ENCODE data around the gene XKR8.

XKR8 gene

GRCh38 chr1:27956761-27957160 lies 3.0 kb upstream of the XKR8 start:
- no peak for DNase-seq (ENCODE audit: low spot score)

DNA sequence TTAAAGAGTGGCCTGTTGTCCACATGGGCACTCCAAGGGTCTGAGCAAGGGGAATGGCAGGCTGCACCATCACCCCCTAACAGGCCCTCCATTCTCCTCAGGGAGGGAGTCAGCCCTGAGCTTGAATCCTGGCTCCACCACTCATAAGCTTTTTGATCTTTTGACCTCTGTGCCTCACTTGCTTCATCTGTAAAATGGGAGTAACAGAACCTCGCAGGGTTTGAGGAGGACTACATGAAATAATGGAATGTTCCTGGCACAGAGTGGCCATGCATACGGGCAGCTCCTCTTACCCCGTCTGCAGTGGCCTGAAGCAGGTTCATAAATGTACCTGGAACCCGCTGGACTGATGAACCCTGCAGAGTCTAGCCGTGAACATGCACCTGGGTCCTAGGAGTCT lies 2.1 kb upstream of the XKR8 start:
- DNase-seq (ENCODE audit: low spot score) = no peak

DNA sequence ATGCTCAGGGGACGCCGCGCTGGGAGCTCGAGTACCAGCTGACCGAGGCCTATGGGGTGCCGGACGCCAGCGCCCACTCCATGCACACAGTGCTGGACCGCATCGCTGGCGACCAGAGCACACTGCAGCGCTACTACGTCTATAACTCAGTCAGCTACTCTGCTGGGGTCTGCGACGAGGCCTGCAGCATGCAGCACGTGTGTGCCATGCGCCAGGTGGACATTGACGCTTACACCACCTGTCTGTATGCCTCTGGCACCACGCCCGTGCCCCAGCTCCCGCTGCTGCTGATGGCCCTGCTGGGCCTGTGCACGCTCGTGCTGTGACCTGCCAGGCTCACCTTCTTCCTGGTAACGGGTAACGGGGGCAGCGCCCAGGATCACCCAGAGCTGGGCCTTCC lies 1.3 kb upstream of the XKR8 start:
- DNase-seq (ENCODE audit: low spot score) = no peak

DNA sequence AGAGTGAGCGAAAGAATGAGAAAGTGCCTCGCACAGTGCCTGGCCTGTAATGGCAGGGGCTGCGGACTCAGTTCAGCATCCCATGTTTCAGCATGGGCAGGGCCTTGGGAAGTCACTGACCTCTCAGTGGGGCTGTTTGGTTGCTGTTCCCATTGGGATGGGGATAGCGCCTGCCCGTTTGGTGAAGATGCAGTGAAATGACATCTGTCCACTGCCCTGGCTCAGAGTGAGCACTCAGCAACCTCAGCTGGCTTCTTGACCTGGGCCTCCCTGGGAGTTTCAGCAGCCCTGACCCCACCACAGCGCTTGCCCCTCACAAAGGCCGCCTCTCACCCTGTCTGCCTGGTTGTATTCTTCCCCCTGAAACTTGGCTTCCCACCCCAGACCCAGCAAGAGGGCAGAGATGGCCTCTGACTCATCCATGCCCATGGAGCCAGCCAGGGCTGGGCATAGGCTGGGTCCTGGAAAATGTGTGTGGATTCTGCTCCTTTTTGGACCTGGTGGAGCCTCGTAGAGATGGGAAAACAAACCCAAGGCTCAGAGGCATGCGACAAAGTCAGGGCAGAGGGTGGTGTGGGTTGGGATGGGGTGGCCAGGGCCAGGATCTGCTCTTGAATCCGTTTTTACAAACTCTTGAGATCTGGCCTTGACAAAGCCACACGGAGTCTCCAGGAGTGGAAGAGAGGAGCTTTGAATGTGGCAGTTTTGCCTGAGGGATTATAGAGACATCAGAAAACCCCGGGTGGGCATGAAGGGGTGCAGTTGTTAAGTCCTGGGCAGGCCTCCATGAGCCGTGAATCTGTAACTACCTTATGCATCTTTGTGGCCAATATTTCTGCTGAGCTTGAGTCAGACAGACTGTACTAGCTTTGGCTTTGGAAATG lies 1.2 kb downstream of the XKR8 start:
- no peak for DNase-seq (ENCODE audit: low spot score)

- DNase-seq (ENCODE audit: low spot score) = no peak
These were observed 2.0 kb downstream of the XKR8 start for GRCh38 chr1:27961646-27962221.

- DNase-seq (ENCODE audit: low spot score) = no peak
These were observed 3.6 kb downstream of the XKR8 start for GRCh38 chr1:27963393-27963792.

DNA sequence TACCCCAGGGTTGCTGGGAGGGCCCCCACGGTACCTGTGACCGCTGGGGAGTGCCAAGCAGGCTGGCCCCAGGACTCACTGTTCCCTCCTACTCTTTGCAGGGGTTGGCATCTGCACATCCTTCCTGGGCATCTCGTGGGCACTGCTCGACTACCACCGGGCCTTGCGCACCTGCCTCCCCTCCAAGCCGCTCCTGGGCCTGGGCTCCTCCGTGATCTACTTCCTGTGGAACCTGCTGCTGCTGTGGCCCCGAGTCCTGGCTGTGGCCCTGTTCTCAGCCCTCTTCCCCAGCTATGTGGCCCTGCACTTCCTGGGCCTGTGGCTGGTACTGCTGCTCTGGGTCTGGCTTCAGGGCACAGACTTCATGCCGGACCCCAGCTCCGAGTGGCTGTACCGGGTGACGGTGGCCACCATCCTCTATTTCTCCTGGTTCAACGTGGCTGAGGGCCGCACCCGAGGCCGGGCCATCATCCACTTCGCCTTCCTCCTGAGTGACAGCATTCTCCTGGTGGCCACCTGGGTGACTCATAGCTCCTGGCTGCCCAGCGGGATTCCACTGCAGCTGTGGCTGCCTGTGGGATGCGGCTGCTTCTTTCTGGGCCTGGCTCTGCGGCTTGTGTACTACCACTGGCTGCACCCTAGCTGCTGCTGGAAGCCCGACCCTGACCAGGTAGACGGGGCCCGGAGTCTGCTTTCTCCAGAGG lies 6.8 kb downstream of the XKR8 start:
- no peak for DNase-seq (ENCODE audit: low spot score)

- DNase-seq (ENCODE audit: low spot score) = no peak
These were observed 7.5 kb downstream of the XKR8 start for GRCh38 chr1:27967106-27967883.

- no peak for DNase-seq (ENCODE audit: low spot score)
These were observed 8.2 kb downstream of the XKR8 start for GRCh38 chr1:27967884-27968466.

DNA sequence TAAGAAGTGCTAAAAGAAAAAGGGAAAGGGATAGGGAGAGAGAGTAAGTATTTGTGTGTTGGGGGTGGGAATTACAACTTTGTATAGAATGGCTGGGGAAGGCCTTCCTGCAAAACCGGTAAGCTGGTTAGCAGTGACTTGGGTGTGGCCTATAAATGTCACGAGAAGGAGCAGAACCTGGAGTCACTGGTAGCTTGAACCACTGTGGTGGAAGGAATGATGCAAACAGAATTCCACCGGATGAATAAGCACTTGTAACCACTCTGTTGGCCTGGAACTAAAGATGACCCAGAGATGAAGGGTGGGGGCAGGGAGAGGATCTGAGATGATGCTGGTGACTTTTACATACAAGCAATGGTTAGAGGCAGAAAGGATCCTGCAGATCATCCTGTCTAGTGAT lies 8.9 kb downstream of the XKR8 start:
- DNase-seq (ENCODE audit: low spot score) = no peak

DNA sequence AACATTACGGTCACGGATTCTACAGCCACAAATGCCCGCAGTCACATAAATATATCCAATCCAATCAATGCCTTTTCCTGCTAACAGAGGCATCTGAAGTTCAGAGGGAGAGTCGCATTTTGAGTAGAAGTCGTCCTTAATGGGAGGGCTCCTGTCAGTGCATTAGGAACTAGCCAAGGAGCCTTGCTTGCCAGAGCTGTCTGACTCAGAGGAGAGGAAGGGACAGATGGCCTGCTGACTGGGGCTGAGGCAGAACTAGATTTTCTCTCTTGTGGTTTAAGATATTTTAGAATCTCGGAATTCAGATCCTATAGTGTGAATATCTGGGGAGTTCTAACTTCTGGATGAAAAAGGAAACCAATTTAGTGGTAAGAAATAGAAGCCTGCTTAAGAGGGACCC lies 10.6 kb downstream of the XKR8 start:
- DNase-seq (ENCODE audit: low spot score) = no peak

GRCh38 chr1:27971674-27972073 lies 11.9 kb downstream of the XKR8 start:
- DNase-seq (ENCODE audit: low spot score) = no peak

DNA sequence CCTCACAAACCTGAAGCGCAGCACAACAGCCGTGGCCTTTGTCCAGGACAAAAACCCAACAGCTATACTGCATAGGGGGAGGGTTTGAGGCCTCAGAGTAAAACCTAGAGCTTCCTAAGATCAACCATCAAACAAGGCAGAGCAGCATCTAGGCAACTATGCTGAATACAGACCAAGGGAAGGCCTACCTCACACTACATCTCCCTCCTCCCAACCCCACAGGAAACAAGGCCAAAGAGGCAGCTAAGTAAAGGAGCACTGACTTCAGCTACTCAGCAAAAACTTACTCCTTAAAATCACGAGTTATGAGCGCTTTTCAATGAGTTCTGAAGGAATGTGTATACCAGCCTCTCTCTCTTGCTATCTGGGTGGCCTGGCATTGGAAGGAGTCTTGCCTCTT lies 12.4 kb downstream of the XKR8 start:
- DNase-seq (ENCODE audit: low spot score) = no peak

GRCh38 chr1:27973771-27974416 lies 14.1 kb downstream of the XKR8 start:
- no peak for DNase-seq (ENCODE audit: low spot score)

DNA sequence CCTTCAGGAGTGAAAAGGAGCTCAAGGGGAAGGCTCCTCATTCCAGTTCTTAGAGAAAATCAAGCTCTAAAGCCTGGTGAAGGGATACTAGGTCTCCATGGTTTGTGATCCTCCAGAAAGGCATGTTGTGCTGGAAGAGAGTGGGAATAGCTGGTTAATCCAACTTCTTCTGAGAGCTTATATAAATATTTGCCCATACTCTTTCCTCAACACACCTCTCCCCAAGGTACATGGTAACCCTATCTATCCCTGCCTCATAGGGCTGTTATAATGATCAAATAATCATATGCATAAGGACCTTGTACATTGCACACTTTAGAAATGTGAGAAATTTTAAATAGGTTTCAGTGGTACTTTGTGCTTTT lies 14.6 kb downstream of the XKR8 start:
- DNase-seq (ENCODE audit: low spot score) = no peak

- peak; percentile 54 for DNase-seq (ENCODE audit: low spot score)
These were observed 19.5 kb downstream of the XKR8 start for GRCh38 chr1:27979151-27979858.

GRCh38 chr1:27979859-27980201 lies 20.1 kb downstream of the XKR8 start:
- no peak for DNase-seq (ENCODE audit: low spot score)

- DNase-seq (ENCODE audit: low spot score) = no peak
These were observed 20.6 kb downstream of the XKR8 start for GRCh38 chr1:27980216-27980845.

- DNase-seq (ENCODE audit: low spot score) = no peak
These were observed 21.4 kb downstream of the XKR8 start for GRCh38 chr1:27981145-27981544.

- no peak for DNase-seq (ENCODE audit: low spot score)
These were observed 31.3 kb downstream of the XKR8 start for GRCh38 chr1:27990920-27991537.
